ENCODE measurements around the gene PLCL2. TPM values are rescaled to one million over a fixed set of nuclear protein-coding genes. Genes with fewer than 3 reads are reported as not detected.

The PLCL2 gene
- total and polyA plus RNA-seq, 4 donors, result 1.5 to 16.5 (median 9.4) TPM

- TF ChIP-seq ATF3 (IDR thresholded peaks at IDR 0.05), result no peak
Measured at GRCh38 chr3:17121336-17121735, 236.6 kb downstream of the PLCL2 start (continued).

GRCh38 chr3:17122758-17123157 lies 238.0 kb downstream of the PLCL2 start:
- Histone ChIP-seq H3K27ac (ENCODE audit: low read depth in 1 of 2, low read length in 2 of 2) (no peak overlapping the region), H3K4me3 (ENCODE audit: low read depth in 1 of 3, low read length in 3 of 3) (no peak overlapping the region), H3K9me3 (ENCODE audit: control insufficient read depth in 4 of 4, low read length in 3 of 4) (peaks cover 0 to 2% (median 0%) of the 10 kb centered on the region in 4 donors), H3K9ac (ENCODE audit: low read depth in 1 of 2, low read length in 2 of 2) (no peak overlapping the region), H3K27me3 (ENCODE audit: control insufficient read depth in 4 of 4, insufficient read depth in 4 of 4, low read length in 3 of 4) (no peaks in the 10 kb centered on the region), H3K36me3 (ENCODE audit: control insufficient read depth in 4 of 4, insufficient read depth in 3 of 4, low read depth in 1 of 4, low read length in 3 of 4) (no peaks in the 10 kb centered on the region), H3K4me1 (ENCODE audit: control insufficient read depth in 4 of 4, insufficient read depth in 4 of 4, low read length in 3 of 4) (no peaks in the 10 kb centered on the region)
- TF ChIP-seq GABPA (IDR thresholded peaks at IDR 0.05 in 1 of 2, conservative IDR thresholded peaks at IDR 0.05 in 1 of 2) (no peak), CTCF (IDR thresholded peaks at IDR 0.05; ENCODE audit: low read depth, low read length, missing input control) (no peak), NR2F2 (IDR thresholded peaks at IDR 0.05) (no peak), RXRA (IDR thresholded peaks at IDR 0.05) (no peak), TAF1 (conservative IDR thresholded peaks at IDR 0.05) (no peak), ATF3 (IDR thresholded peaks at IDR 0.05) (no peak), ZBTB33 (IDR thresholded peaks at IDR 0.05) (no peak), FOXA1 (IDR thresholded peaks at IDR 0.05) (no peak)
- WGBS, result 83% methylated on average over 3 of the region's 3 CpGs
- no peak for DNase-seq (ENCODE audit: low spot score)

GRCh38 chr3:17125738-17126442 lies 241.1 kb downstream of the PLCL2 start:
- 60% methylated on average over 2 of the region's 2 CpGs for WGBS
- H3K9ac ChIP-seq (ENCODE audit: low read depth in 1 of 2, low read length in 2 of 2), result no peak overlapping the region
- no peak overlapping the region for H3K27ac ChIP-seq (ENCODE audit: low read depth in 1 of 2, low read length in 2 of 2)

More at GRCh38 chr3:17125738-17126442, 241.1 kb downstream of the PLCL2 start:
- no peaks in the 10 kb centered on the region for H3K4me1 ChIP-seq (ENCODE audit: control insufficient read depth in 4 of 4, insufficient read depth in 4 of 4, low read length in 3 of 4)
- TF ChIP-seq REST (IDR thresholded peaks at IDR 0.05), result no peak
- no peak for TF ChIP-seq MAX (IDR thresholded peaks at IDR 0.05)
- TF ChIP-seq TAF1 (conservative IDR thresholded peaks at IDR 0.05), result no peak
- no peak for TF ChIP-seq YY1 (IDR thresholded peaks at IDR 0.05)
- no peak for TF ChIP-seq EGR1 (IDR thresholded peaks at IDR 0.05; ENCODE audit: low read depth in 2 of 2)
- TF ChIP-seq FOXA2 (IDR thresholded peaks at IDR 0.05), result no peak
- no peak for TF ChIP-seq FOXA1 (IDR thresholded peaks at IDR 0.05)
- no peak for TF ChIP-seq HNF4A (conservative IDR thresholded peaks at IDR 0.05)
- TF ChIP-seq ATF3 (IDR thresholded peaks at IDR 0.05), result no peak
- no peak for TF ChIP-seq CTCF (IDR thresholded peaks at IDR 0.05; ENCODE audit: low read depth, low read length, missing input control)
- H3K27me3 ChIP-seq (ENCODE audit: control insufficient read depth in 4 of 4, insufficient read depth in 4 of 4, low read length in 3 of 4), result no peaks in the 10 kb centered on the region
- H3K4me3 ChIP-seq (ENCODE audit: low read depth in 1 of 3, low read length in 3 of 3), result no peak overlapping the region
- DNase-seq (ENCODE audit: low spot score), result no peak
- no peaks in the 10 kb centered on the region for H3K36me3 ChIP-seq (ENCODE audit: control insufficient read depth in 4 of 4, insufficient read depth in 3 of 4, low read depth in 1 of 4, low read length in 3 of 4)
- H3K9me3 ChIP-seq (ENCODE audit: control insufficient read depth in 4 of 4, low read length in 3 of 4), result peaks cover 0 to 2% (median 0%) of the 10 kb centered on the region in 4 donors
